Activated T-helper 1 cell treated with anti-CD3 and anti-CD28 coated beads, Interleukin-2, amount 50 U/mL, for 16 hours (primary cell): Measurements from ENCODE around the gene PLCXD1.

Experiments used
- DNase-seq, 2 donors: peaks; one replicate each; pipeline ENCODE4 v3.0.0-alpha.2; 2020; ENCODE audit warnings: low read depth in 1 of 2, low spot score in 1 of 2

Gene PLCXD1

DNA sequence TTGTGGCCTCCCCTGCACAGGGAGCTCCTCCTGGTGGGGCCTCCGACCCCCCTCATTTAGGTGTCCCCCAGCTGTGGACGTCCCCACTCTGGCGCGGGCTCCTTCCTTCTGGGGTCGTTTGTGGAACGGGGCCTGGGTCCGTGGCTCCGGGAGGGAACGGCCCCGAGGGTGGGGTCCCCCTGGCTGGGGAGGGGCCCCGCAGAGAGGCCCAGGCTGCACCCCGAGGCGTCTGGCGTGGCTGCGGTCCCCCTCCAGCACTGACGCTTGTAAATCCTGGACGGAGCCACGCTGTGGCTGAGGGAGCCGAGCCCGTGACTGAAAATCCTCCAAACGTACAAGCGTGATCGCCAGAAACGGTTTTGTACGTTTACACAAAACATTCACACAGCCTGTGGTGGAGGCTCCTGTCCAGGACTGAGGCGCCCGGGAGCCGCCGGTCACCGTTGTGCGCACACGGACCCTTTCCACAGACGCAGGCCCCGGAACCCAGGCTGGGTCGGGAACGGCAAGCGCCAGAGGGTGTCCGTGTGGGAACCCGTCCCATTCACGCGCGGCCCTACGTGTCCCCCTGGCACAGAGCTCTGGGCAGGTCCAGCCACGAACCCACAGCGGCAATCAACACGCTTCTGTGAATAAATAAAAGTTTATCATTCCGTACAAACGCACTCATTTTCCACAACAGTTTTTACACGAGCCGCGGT, 52.6 kb downstream of the PLCXD1 start:
- DNase-seq, result no peak

GRCh38 chrX:334331-334891, 53.2 kb downstream of the PLCXD1 start:
- no peak for DNase-seq

GRCh38 chrX:334971-335757, 54.0 kb downstream of the PLCXD1 start:
- DNase-seq, result no peak

DNA sequence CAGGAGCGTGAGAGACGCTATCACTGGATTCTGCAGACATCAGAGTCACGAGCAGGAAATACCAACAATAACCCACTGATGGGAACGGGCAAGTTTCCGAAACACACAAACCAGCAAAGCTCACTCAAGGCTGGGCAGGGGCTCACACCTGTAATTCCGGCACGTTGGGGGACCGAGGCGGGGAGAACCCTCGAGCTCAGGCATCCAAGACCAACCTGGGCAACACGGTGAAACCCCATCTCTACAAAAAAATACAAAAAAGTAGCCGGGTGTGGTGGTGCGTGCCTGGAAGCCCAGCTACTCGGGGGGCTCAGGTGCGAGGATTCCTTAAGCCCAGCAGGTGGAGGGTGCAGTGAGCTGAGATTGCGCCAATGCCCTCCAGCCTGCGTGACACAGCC, 54.6 kb downstream of the PLCXD1 start:
- no peak for DNase-seq

DNA sequence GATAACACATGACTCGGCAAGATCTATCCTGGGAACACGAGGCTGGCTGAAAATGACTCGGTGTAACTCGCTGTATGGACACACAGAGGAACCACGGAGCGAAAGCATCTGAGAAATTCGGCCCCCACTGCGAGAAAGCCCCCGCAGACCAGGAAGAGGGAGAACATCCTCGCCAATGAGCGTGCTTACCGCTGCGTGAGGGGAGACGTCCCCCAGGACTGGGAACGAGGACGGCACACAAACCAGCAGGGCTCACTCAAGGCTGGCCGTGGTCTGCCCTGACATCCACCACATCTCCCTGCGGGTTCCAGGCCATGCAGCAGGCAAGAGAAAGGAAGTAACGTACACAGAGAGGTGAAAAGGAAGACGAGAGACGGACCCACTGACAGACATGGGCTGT, 55.0 kb downstream of the PLCXD1 start:
- DNase-seq, result no peak

GRCh38 chrX:337331-337831, 56.2 kb downstream of the PLCXD1 start:
- DNase-seq, result no peak

GRCh38 chrX:338281-338835, 57.2 kb downstream of the PLCXD1 start:
- DNase-seq, result no peak

GRCh38 chrX:338836-339400, 57.7 kb downstream of the PLCXD1 start:
- DNase-seq, result no peak

GRCh38 chrX:340121-340520, 58.9 kb downstream of the PLCXD1 start:
- DNase-seq, result no peak

DNA sequence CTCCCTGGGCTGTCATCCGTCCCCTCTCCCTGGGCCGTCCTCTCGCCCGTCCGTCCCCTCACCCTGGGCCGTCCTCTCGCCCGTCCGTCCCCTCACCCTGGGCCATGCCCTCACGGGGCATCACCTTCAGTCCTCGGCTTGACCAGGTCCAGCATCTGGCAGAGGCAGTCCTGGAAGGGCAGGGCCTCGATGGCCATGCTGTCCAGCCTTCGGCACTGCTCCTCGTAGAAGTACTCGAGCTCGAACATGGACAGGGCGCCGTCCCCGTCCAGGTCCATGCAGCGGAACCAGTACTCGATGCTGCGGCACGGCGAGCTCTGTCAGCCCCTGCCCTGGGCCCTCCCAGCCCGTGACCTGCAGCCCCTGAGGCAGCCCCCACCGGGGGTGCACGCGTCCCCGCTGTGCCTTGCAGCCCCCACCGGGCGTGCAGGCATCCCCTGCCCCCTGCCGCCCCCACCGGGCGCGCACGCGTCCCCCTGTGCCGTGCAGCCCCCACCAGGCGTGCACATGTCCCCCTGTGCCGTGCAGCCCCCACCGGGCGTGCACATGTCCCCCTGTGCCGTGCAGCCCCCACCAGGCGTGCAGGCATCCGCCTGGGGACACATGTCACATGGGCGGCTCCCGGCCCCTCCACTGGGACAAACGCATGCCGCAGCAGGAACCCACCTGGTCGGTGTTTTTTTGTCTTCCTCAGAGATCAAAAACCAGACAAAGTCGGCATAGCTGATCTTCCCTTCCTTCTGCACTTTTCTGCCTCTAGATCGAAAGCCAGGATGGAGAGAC, 59.7 kb downstream of the PLCXD1 start:
- no peak for DNase-seq

DNA sequence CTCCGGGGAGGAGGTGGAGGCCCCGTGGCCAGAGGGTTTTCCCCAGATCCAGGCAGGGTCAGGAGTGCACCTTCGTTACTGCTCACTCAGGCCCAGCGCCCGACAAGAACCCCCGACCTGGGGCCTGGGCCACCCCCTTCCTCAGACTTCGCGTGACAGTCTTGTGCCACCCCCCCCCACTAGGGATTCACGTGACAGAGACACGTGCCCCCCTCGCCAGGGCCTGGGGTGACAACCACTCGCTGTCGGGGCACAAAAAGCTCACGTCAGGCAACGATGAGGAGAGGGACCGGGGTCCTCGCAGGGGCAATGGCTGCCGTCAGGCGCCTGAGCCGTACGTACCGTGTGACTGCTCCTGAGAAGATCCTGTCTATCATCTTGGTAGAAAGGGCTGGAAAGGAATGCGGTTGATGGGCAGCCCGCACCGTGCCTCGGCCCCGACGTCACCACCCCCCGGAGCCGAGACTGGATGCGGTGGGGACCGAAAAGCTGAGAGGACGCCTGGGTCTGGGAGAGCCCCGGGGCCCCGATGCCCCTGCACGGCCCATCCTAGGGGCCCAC, 60.4 kb downstream of the PLCXD1 start:
- no peak for DNase-seq

DNA sequence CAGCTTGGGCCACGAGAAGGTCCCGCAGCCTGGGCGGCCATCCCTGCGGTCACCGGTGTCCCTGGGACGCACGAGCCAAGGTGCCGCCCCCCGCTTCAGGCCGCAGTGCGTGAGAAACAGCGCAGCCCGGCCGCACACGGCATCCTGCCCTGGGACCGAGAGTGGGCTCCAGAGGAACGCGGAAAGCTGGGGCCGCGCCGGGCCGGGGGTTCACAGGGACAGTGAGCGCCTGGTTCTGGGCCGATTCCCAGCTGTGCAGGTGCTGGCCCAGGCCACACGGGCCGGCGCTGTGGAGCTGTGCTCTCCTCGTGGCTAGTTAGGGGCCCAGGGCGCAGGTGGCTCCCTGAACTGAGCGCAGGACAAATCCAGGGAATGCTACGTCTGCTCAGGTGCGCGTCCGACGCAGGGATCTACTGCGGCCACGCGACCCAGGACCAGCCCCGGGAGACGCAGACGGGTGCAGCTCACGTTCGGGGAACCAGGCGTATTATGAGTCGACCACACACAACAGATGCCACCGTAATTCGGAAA, 63.3 kb downstream of the PLCXD1 start:
- DNase-seq, result no peak

DNA sequence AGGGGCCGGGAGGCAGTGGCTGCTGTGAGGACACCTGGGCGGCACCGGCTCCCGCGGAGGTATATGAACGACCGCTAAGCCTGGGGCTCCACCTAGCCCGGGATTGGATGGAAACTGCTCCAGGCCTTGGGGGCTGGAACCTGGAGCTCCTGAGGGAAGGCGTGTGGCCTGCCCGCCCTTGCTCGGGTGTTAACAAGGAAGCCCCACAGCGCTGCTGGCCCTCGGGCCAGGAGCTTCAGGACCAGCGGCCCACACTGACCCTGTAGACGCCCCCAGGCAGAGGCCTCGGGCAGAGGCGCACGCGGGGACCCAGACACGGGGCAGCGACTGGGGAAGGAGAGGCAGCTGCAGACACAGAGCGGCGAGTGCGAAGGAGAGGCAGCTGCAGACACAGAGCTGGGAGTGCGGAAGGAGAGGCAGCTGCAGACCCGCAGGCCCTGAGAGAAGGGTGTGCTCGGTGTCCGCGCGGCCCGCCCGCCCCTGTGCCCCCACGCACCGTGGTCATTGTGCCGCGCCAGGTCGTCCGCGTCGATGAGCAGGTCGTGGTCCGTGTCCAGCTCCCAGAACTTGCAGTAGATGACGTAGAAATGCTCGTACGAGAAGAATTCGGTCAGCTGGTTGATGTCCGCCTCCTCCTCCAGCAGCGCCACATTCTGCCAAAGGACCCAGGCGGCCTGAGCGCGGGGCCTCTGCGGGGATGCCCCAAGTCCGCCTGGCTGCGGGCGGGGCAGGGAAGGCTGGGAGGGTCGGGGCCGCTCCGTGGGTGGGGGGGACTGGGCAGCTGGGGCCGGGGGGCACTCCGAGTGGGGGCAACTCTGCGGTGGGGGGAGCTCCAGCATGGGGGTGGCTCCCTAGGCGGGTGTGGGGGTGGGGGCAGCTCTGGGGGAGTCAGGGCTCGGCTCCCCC, 64.1 kb downstream of the PLCXD1 start:
- no peak for DNase-seq

DNA sequence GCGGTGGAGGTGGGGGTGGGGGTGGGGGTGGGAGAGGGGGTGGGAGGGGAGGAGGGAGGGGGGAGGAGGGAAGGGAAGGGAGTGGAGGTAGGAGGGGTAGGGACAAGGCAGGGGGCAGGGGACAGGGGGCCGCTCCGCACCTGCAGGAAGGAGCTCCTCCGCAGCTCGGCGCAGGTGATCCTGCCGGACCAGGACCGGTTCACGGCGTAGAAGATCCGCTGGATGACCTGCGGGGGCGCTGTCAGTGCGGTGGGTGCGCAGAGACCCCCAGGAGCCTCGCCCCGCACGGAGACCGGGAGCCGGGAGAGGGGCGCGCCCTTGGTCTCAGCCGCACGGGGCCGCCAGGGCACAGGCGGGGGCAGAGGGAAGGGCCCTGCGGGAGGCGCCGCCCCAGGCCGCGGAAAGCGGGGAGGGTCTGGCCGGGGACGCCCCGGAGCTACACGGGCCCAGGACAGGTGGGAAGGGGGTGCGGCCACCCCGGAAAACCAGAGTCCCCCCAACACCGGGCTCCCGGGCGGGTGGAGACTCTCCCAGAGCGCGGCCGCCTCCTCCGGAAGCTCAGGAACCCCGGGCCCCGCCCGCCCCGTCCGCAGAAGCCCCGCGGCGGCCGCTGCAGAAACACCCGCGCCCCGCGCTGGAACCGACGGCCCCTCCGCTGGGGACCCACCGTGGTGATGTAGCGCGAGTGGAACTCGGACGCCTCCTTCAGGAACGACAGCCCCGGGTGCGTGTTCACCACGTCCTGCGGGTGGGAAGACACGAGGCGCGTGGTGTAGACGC, 65.0 kb downstream of the PLCXD1 start:
- DNase-seq, result no peak

DNA sequence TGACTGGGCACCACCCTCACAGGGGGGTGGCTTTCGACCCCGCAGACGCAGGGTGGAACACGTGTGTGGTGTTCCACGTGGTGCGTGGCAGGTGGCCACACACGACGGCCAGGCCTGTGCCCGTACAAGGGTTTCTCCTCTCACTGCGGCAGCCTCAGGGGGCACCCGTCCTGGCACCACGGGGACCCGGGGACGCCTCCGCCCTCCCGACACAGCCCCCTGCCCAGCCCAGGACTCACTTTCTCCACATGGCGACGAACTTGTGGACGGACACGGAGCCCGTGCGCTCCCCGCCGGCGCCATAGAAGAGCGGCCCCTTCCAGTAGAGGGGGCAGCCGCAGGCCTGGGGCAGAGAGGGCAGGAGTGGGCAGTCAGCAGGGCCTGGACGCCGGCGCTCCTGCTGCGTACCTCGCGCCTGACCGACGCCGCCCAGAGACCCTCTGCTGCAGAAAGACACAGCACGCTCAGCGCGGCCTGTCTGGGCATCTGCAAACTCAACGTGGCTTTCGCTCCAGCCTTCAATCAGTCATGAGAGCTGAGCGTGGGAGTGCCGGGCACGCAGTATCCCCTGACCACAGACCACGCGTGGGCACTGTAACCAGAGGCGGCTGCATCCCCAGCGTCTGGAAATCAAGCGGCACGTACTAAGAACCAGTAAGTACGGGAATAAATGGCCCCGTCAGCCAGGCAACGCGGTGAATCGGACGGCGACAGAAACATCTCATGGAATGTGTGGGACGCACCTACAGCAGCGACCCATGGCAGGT, 66.4 kb downstream of the PLCXD1 start:
- no peak for DNase-seq

DNA sequence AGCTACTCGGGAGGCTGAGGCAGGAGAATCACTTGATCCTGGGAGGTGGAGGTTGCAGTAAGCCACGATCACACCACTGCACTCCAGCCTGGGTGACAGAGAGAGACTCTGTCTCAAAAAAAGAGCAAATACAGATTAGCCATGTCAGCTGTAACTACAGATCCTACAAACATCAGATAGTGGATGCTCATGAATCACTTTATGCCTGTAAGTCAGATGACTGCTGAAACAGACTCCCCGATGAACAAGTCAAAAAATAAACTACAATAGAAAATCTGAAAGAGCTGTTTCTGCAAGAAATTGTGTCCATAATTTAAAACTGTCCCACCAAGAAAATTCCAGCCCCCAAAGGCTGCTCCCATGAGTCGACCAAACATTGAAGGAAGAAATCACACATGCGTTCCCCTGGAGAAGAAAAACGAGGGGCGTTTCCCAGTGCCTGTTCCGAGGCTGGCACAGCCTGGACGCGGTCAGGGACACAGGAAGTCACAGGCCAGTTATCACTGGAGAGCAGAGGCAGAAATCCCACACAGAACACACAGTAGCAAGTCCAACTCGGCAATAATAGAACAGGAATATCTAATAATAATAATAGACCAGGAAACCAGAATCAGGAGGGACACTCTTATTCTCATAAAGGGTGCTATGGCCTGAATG, 67.4 kb downstream of the PLCXD1 start:
- no peak for DNase-seq

DNA sequence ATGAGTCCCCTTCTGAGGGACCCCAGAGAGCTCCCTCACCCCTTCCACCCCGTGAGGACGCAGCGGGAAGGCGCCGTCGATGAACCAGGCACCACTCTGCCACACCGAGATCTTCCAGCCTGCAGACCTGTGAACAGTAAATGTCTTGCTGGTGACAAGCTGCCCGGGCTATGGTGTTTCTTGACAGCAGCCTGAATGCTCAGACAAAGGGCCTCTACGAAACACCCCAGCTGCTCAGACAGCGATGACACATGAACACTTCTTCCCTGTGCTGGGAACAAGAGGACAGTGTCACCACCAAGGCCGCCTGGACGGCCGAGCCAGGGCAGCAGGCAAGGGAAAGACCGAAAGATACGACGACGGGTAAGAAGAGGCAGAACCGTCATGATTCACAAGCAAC, 68.0 kb downstream of the PLCXD1 start:
- DNase-seq, result no peak
